ENCODE data around the gene IL4R.

The IL4R gene

GRCh38 chr16:27315333-27316037, 1.7 kb downstream of the IL4R start:
- no peak for DNase-seq (ENCODE audit: low read depth)

- DNase-seq (ENCODE audit: low read depth), result no peak
These were observed 2.4 kb downstream of the IL4R start for GRCh38 chr16:27316038-27316680.

DNA sequence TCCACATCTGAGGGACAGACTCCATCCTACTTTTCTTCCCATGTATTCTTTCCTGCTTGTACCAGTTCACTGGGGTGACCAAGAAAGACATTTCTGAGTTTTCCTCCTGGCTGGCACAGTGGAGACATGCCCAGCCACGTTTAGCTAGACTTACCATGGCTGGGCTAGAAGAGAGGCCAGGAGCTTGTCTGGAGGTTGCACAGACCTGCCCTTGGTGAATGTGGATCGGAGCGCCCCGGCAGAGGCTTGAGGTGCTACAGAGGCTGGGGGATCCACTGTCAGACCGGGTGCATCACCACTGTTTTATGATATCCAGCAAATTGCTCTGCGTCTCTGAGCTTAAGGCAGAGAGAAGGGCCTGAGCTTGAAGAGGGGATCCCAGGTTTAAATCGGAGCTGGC, 3.5 kb downstream of the IL4R start:
- DNase-seq (ENCODE audit: low read depth), result no peak

- DNase-seq (ENCODE audit: low read depth), result no peak
These were observed 4.1 kb downstream of the IL4R start for GRCh38 chr16:27317738-27318391.

- DNase-seq (ENCODE audit: low read depth), result no peak
These were observed 4.8 kb downstream of the IL4R start for GRCh38 chr16:27318392-27319256.

DNA sequence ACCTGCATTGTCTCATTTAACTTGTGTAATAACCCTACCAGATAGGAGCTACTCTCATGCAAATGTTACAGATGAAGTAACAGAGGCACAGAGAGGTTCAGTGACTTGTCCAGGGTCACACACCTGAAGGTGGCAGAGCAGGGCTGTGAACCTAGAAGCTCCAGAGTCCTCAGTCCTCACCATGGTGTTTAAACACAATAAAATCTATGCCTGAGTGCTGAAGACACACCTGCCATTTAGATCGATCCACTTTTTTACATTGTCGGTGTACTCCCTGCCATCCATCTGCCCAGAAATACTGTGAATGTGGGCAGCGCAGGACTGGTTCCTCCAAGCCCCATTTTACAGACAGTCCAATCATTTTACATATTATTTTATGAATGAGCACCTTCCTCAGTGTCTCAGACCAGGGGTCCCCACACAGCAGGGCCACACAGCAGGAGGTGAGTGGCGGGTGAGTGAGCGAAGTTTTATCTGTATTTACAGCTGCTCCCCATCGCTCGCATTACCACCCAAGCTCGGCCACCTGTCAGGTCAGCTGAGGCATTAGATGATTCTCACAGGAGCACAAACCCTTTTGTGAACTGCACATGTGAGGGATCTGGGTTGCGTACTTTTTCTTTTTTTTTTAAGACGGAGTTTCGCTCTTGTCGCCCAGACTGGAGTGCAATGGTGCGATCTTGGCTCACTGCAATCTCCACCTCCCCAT, 5.6 kb downstream of the IL4R start:
- DNase-seq (ENCODE audit: low read depth), result no peak

DNA sequence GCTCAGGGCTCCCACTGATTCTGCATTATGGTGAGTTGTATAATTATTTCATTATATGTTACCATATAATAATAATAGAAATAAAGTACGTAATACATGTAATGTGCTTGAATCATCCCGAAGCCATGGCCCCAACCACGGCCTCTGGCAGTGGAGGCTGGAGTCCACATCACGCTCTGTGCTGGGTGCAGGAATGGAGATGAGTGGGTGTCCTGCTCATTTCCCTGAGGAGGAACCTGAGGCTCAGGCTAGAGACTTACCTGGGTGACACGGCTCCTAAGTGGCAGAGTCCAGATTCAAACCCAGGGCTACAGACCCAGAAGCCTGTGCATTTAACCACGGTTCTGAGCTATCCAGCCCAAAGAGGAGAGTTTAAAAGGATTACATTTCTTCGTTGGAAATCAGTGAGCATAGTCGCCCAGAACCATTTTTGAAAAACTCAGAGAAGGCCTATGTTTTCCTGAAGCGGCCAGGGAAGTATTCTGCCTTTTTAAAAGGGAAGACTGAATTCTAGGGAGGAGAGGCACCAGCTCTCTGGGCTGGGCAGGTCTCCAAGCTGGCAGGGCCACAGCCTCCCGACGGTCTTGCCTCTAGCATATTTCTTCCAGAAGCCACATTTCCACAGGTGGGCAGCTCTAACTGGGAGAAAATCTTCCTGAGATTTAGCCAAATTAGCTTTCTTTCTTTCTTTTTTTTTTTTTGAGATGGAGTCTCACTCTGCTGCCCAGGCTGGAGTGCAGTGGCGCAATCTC, 6.7 kb downstream of the IL4R start:
- no peak for DNase-seq (ENCODE audit: low read depth)

DNA sequence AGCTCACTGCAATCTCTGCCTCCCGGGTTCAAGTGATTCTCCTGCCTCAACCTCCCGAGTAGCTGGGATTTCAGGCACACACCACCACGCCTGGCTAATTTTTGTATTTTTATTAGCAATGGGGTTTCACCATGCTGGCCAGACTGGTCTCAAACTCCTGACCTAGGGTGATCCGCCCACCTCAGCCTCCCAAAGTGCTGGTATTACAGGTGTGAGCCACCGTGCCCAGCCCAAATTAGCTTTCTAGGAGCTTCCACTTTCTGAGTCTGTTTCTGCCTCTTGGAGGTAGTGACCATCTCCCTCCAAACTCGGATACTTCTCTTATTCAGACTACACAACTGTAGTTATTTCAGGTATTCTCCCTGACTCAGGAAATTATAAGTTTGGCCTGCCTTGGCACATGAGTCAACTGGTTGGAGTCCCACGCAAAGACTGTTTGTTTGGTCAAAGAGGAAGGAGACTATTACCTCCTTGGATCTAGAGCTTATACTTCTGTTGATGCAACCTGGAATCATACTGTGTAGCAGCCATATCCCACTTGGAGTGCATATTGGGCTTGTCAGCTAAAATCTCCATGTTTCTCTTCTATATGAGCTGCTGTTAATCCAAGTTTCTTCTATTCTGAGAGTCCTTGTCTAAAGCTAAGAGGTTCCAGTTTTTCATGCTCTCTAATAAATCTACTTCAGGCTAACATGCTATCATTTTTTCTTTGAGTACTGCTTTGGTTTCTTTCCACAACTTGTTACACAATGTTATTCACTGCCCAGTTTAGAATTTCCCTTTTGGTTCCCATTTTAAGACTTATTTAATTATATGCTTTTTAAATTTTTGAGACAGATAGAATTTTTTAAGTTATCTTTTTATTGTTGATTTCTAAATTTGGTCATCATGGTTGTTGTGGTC, 7.5 kb downstream of the IL4R start:
- no peak for DNase-seq (ENCODE audit: low read depth)

DNA sequence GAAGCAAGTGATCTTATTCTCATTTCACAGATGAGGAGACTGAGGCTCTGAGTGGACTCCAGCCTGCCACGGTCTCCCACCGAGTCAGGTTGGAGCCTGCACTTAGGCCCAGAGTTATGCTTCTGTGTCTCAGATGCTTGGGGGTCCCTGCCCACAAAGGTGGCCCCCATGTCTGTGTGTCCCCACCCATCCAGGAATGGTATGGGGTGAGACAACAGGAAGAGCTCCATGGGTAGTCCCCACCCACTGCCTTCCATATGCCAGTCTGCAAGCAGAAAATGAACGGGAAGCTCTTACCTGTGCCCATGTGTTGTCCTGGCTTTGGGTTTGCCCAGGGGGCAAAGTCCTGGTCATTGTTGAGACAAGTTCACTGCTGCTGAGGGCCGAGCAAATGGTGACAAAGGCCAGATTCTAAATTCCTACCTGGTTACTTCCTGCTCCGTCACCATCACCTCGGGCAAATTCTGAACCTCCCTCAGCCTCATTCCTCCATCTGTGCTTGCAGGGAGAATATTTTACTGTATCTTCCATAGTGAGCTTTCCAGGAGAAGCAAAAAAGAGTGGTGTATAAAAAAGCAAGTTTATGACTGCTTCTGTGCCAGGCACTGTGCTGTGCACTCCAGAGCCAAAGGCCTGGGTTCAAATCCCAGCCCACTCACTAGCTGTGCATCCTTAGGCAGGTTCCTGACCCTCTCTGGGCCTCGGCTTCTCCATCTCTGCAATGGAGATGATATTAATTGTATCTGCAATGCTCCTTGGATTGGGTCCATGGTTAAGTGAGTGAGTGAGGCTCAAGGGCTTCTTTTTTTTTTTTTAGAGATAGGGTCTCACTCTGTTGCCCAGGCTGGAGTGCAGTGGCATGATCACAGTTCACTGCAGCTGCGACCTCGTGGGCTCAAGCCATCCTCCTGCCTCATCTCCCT, 9.3 kb downstream of the IL4R start:
- no peak for DNase-seq (ENCODE audit: low read depth)

DNA sequence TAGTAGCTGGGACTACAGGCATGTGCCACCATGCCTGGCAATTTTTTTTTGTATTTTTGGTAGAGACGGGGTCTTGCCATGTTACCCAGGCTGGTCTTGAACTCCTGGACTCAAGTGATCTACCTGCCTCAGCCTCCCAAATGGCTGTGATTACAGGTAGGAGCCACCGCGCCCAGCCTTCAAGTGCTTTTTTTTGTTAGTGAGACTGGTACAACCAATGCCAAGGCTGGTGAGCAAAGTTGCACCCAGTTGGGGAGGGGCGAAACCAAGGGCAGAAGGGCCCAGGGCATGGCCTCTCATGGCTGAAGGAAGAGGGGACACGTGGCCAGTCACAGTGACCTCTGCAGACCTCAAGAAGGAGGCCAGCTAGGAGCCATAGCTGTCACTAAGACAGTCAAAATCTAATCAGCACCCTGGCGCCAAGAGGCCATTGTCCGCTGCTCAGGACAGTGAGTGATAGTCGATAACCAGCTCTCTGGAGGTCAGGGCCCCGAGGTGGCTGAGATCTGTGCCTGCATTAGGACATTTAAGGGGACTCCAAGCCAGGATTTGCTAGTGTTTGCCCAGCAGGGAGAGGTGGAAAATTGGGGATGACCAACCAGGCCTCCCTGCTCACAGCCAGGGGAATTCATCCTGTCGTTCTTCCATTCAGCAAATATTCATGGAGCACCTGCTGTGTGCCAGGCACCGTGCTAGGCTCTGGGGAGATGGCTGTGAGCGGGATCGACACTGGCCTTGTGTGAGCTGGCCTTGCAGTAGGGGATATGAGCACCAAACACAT, 10.2 kb downstream of the IL4R start:
- no peak for DNase-seq (ENCODE audit: low read depth)

GRCh38 chr16:27324851-27325301, 11.1 kb downstream of the IL4R start:
- no peak for DNase-seq (ENCODE audit: low read depth)

DNA sequence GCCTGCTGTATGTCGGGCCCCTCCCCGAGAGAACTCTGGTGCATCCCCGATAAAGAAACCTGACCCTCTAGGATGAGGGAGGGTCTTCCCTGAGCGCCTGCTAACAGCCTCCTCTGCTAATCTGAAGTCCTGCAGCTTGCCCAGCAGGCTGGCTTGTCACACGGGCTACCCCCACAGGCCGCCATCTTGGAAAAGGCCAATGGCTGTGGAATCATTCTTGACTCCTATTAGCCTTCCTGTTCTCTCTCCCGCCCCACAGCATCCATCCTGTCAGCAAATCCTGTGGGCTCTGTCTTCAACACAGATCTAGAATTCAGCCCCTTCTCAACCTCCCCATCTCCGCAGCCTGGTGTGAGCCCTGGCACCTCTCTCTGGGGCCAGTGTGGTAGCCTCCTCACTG, 12.0 kb downstream of the IL4R start:
- no peak for DNase-seq (ENCODE audit: low read depth)

- DNase-seq (ENCODE audit: low read depth), result no peak
These were observed 12.5 kb downstream of the IL4R start for GRCh38 chr16:27326251-27326650.

- peak; percentile 86 for DNase-seq (ENCODE audit: low read depth)
These were observed 13.2 kb downstream of the IL4R start for GRCh38 chr16:27326738-27327585.

GRCh38 chr16:27327586-27327915, 13.8 kb downstream of the IL4R start:
- DNase-seq (ENCODE audit: low read depth), result no peak

GRCh38 chr16:27328937-27329336, 15.2 kb downstream of the IL4R start:
- no peak for DNase-seq (ENCODE audit: low read depth)
